Limb (tissue), 2 donors: ENCODE measurements around the gene RBM47.
"Not testable (repeated sequence)": the region's sequence is repeated elsewhere in the genome, so short reads cannot be mapped to it uniquely, and the experiment has no call there.

Source experiments
- DNase-seq, 2 donors: peaks; one replicate each; pipeline ENCODE4 v3.0.0-alpha.2; 2016; ENCODE audit errors: extremely low spot score in 2 of 2

RBM47 gene

DNA sequence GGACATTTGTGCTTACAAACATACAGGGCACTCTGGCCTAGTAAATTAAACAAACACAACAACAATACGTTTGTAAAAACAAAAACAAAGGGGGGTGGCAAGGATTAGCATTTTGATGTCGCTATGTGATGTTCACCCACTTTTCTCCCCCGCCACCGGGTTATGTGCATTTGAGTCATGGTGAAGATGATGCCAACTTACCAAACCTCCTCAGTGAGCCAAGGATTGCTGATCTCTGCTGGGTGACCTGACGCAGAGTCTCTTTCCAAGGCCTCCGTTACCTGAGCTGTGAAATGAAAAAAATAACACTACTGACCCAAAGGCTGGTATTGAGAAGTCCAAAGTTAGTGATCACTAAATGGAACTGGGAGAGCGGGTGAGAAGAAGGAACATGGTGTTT, 85.4 kb downstream of the RBM47 start:
- DNase-seq, result no peak

DNA sequence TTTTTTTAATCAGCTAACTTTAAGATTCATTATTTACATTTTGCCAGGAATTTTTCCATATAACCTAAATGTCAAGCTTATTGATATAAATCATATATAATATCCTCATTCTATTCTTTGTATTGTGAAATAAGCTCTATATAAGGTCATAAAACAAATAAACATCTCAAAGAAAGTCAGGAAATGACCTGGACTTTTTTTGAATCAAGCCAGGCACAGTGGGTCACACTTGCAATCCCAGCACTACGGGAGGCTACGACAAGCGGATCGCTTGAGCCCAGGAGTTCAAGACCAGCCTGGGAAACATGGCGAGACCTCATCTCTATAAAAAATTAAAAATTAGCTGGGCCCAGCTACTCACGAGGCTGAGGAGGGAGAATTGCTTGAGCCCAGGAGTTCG, 88.9 kb downstream of the RBM47 start:
- no peak for DNase-seq

- DNase-seq, result no peak
Measured at GRCh38 chr4:40536032-40536431, 93.6 kb downstream of the RBM47 start.

DNA sequence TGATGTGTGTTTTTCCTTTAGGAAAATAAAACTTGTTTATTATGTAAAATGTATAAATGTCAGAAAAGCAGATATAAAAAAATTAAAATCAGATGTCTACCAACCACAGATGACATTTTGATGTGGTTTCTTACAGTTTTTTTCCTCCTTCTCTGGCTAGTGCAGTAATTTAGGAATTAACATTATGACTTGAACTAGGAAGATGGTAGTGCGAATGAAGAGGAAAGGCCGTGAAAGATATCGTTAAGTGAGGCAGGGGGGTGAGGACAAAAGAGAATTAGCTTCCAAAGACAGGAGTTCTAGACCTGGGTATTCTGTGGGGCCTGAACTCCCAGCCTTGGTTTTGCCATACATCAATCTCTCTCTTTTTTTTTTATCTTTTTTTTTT, 98.0 kb downstream of the RBM47 start:
- no peak for DNase-seq

DNA sequence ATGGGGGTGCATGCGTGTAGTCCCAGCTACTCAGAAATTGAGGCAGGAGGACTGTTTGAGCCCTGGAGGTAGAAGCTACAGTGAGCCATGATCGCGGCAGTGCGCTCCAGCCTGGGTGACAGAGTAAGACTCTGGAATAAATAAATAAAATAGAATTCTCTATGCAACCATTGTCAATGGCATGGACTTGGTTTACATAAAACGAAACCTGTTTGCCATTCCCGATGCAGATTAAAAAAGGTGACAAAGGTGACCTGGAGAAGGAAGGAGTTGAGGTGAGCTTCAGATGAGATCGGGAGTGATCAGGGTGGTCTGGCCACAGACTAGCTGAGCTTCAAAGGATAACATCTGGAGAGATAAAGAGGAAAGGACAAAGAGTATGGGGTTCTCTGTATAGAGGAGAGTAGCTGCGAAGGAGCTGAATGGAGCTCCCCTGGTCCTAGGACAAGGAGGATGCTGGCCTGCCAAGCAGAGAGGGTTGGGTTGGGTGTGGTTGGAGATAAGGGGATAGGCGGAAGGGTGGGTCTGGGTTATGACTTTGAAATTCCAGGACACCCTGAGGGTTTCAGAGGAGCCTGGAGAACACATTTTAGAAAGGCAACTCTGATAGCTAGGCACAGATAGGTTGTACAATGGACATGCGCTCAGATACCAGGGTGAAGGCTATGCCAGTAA, 98.6 kb downstream of the RBM47 start:
- no peak for DNase-seq

DNA sequence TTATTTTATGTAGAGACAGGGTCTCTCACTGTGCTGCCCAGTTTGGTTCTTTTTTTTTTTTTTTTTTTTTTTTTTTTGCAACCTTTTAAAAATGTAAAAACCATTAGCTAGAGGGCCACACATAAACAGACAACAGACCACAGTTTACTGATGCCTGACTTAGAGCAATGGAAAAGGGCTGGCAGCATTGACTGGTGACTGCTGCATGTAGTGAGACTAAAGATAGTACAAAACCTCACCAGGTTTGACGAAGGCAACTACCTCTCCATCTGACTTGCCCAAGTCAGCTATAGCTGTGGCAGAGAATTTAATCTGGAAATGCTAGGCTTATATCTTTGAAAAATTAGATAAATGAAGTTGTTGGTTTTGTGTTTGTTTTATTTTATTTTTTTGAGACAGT, 102.9 kb downstream of the RBM47 start:
- DNase-seq, result no peak

DNA sequence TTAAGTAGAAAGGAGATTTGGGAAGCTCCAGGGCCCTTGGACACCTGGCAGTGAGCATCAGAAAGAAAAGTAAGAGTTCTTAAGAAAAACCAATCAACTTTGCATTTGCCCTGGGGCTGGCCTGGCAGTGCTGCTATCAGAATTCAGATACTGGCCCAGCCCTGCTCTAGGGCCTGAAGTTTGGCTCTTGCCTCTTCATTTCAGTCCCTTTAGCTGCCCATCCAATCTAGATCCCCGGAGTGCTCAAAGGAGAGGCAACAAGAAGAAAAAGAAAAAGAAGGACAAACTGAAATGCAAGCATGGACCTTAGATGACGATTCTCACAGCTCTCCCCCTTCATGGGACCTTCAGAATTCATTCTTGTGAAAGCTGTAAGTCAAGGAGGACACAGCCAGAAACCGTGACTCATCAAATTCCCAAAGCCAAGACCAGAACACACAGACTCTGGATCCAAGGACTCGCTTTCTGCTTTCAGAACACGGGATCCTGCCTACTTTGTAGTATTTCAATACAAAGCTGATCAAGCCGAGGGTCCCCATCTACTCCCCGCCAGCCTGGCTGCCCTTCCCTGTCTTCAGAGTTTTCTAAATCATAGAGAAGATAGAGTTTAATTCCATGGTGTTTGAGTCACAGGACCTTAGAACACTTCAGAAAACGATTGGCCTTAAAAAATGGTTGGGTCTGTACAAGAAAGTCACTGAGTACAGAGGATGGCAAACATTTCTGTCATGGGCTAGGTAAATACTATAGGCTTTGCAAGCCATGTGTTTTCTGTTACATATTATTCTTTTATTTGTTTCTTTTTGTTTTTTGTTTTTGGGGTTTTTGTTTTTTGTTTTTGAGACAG, 103.7 kb downstream of the RBM47 start:
- DNase-seq, result no peak

GRCh38 chr4:40524366-40525041, 105.2 kb downstream of the RBM47 start:
- DNase-seq, result no peak

DNA sequence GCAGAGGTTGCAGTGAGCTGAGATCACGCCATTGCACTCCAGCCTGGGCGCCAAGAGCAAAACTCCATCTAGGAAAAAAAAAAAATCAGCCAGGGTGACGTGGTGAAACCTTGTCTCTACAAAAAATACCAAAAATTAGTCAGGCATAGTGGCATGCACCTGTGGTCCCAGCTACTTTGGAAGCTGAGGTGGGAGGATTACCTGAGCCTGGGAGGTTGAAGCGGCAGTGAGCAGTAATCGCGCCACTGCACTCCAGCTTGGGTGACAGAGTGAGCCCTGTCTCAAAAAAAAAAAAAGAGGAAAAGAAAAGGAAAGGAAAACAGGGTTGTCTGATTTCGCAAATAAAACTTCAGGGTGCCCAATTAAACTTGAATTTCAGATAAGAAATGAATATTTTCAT, 106.1 kb downstream of the RBM47 start:
- no peak for DNase-seq

GRCh38 chr4:40521957-40522356, 107.7 kb downstream of the RBM47 start:
- no peak for DNase-seq

DNA sequence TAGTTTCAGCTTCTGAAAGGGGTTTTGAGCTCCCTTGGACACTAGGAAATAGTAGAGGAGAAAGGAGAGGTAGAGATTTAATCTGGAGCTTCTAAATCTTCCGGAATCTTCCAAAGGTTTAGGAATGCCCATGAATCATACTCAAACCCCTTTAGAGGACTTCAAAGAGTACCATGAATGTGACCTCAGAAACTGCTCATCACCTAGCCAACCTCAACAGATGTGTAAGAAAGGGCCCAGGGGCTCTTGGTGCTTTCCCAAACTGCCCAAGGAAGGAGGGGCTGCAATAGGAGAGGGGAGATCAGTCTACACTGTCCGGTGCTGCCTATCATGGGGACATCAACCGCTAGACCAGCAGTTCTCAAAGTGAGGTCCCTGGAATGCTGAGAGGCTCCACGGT, 109.1 kb downstream of the RBM47 start:
- DNase-seq, result no peak

GRCh38 chr4:40517081-40517480, 112.6 kb downstream of the RBM47 start:
- DNase-seq, result not testable (repeated sequence)

DNA sequence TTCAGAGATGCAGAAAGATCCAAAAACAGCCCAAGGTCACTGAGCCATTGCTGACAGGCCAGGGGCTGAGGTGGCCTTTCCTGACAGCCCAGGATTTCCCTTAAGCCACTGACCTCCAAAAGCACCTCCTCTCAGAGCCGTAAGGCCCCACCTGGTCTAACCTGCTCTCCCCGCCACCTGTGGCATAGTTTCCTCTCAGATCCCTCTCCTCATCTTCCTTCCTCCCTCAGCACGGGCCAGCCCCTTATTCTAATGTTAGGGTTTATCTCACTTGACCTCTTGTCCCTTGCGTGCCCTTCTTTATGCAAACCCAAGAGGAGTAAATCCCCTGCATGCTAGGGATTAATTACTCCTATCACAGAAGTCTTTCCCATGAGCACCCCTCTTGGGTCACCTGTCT, 113.0 kb downstream of the RBM47 start:
- no peak for DNase-seq

DNA sequence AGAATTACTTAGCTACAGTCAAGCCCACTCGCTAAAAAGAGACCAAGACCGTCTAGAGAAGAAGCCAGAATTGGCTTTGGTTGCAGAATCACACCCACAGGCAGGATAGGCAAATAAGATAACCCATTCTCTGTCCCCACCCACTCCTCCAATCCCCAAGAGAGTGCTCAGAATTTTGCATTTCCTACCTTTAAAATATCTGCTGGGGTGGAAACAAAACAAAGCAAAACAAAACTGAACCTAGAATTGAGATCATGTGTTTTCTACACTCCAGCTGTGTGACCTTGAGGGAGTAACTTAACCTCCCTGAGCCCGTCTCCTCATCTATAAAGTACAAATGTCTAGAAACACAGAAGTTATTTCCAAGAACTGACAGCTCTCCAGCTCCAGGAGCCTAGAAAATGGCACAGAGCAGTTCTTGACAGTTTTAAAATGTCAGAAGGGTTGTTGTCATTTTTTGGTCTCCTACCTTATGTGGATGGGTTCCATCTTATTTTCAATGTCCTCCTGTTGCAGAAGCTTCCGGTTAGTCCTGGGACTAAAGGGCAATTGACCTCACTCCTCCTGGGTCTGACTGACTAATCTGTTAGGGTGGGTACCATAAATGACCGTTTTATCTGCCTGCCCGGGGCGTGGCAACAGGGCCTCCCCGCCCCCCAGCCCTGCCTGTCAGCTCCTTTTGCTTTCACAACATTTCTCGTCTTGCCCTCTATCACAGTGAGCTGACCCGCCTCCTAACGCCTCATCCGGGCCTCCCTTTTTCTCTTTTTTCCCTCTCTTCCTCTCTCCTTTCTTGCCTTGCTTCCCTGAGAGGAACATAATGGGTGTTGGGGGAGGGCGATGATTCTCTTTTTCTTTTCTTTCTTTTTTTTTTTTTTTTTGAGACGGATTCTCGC, 114.0 kb downstream of the RBM47 start:
- no peak for DNase-seq

GRCh38 chr4:40515037-40515397, 114.6 kb downstream of the RBM47 start:
- DNase-seq, result no peak

DNA sequence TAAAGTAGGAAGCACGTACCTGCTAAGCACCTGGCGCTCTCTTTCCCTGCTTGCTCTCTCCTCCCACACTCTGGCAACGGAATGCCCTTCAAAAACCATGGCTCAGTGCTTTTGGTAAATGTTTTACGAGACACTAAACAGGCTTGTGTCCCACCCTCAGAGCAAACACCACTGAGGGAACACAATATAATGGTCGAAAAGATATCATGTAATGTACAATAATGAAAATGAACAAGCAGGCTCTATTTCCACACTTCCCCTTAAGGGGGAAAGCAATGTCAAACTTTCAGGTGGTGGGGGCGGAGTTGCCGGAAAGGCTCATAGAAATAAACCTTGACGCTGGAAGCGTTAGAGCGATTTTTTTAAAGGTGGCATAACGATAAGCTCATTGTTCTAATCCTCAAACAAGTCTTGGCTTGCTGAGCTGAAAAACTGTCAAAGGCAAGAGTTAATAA, 115.1 kb downstream of the RBM47 start:
- DNase-seq, result no peak

- DNase-seq, result no peak
Measured at GRCh38 chr4:40511036-40511614, 118.5 kb downstream of the RBM47 start.

DNA sequence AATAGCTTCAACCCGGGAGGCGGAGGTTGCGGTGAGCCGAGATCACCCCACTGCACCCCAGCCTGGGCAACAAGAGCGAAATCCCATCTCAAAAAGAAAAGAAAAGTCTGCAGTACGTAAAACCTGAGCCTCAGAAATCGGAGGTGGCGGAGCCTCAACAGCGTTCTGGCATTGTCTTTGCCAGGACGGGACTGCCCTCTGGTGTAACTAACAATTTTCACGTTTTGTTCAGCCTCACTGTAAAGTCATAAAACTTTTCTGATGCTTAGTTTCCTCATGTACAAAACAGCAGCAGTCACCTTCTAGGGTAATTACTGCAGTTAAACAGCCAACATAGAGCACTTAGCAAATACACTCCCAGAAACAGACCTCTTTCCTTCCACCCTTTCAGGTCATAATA, 121.7 kb downstream of the RBM47 start:
- DNase-seq, result no peak

- DNase-seq, result no peak
Measured at GRCh38 chr4:40506492-40506891, 123.2 kb downstream of the RBM47 start.

- no peak for DNase-seq
Measured at GRCh38 chr4:40506066-40506465, 123.6 kb downstream of the RBM47 start.

- DNase-seq, result no peak
Measured at GRCh38 chr4:40502934-40503333, 126.7 kb downstream of the RBM47 start.
